Transverse colon (tissue), 4 donors: Measurements from ENCODE around the gene KRT2.

Experiments
- EP300 ChIP-seq: sonication (generic); formaldehyde crosslinking; IDR thresholded peaks from one replicate; pipeline ENCODE4 v1.6.1; 2017; ENCODE audit warnings: antibody characterized with exemption, low read depth
- POLR2A ChIP-seq: fragments of 450-650 bp; IDR thresholded peaks from one replicate; pipeline ENCODE4 v1.6.1; 2016; ENCODE audit warnings: antibody characterized with exemption, mild to moderate bottlenecking, moderate library complexity
- POLR2AphosphoS5 ChIP-seq, 3 donors: sonication (generic); formaldehyde crosslinking; IDR thresholded peaks; one replicate each; pipeline ENCODE4 v1.6.1; 2016; ENCODE audit warnings: antibody characterized with exemption in 3 of 3
- TF ChIP-seq, protein P1 (sequence below), 5 experiments: fragments of 200-600 bp in 3 of 5; fragments of 450-650 bp in 2 of 5; sonication (generic) in 3 of 5; IDR thresholded peaks; 1 replicate in 2 of 5; 2 replicates in 3 of 5; pipeline ENCODE4 v1.5.1; 2016 to 2017; ENCODE audit warnings: antibody characterized with exemption in 5 of 5, inconsistent platforms in 3 of 5, mild to moderate bottlenecking in 2 of 5, moderate library complexity in 1 of 5

DNA sequence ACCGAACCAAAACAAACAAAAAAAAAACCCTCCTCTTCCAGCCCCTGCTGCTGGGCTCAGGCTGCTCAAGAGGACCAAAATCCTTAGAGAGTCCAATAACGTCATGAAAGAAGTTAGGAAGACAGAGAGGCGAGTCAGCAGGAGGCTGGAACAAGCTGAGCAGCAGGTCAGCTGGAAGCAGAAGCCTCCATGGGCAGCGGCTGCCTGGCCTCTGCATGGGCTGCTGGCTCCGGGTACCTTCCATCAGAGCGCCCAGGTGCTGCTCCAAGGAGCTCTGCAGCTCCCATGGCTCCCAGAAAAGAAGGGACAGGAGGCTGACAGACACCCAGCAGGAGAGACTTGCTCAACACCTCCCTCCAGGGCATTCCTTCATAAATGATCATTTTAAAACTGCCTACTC is 3.2 kb upstream of the KRT2 start:
- TF ChIP-seq, protein P1, sequence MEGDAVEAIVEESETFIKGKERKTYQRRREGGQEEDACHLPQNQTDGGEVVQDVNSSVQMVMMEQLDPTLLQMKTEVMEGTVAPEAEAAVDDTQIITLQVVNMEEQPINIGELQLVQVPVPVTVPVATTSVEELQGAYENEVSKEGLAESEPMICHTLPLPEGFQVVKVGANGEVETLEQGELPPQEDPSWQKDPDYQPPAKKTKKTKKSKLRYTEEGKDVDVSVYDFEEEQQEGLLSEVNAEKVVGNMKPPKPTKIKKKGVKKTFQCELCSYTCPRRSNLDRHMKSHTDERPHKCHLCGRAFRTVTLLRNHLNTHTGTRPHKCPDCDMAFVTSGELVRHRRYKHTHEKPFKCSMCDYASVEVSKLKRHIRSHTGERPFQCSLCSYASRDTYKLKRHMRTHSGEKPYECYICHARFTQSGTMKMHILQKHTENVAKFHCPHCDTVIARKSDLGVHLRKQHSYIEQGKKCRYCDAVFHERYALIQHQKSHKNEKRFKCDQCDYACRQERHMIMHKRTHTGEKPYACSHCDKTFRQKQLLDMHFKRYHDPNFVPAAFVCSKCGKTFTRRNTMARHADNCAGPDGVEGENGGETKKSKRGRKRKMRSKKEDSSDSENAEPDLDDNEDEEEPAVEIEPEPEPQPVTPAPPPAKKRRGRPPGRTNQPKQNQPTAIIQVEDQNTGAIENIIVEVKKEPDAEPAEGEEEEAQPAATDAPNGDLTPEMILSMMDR (IDR thresholded peaks at IDR 0.05), result no peak
- TF ChIP-seq POLR2AphosphoS5 (IDR thresholded peaks at IDR 0.05), result no peak
- TF ChIP-seq EP300, result no peak
- TF ChIP-seq POLR2A, result no peak
